ENCODE data around the gene GAS2. TPM values are rescaled to one million over a fixed set of nuclear protein-coding genes. Genes with fewer than 3 reads are reported as not detected.

Gene GAS2
- total and polyA plus RNA-seq, 9 of the 15 experiments (the other 6 are each of a cell fraction or from before 2014, with no cell fraction given) = 0.77 to 1.9 (median 1.1) TPM

GRCh38 chr11:22711071-22711770 lies 44.8 kb downstream of the GAS2 start (continued):
- no peak for TF ChIP-seq BRCA1 (IDR thresholded peaks at IDR 0.05)
- TF ChIP-seq BRCA1 (CRISPR knock-in tag; IDR thresholded peaks at IDR 0.05) = no peak
- no peak for TF ChIP-seq ZZZ3 (IDR thresholded peaks at IDR 0.05)

- no TSS peak for BruUV-seq (replicated peaks)
- H3K9ac ChIP-seq (ENCODE audit: insufficient read depth in 1 of 2, low read depth in 2 of 2, low read length in 2 of 2) = no peak overlapping the region
- no peak overlapping the region for H3K4me2 ChIP-seq (ENCODE audit: insufficient read depth, low read length)
- in situ Hi-C loops (cut with MboI) (no loop called here), intact Hi-C loops (cut with micrococcal nuclease) (no loop called here)
- H3K79me2 ChIP-seq (ENCODE audit: control insufficient read depth, insufficient read depth, low read length) = no peaks in the 10 kb centered on the region
- no peaks in the 10 kb centered on the region for H3K9me1 ChIP-seq (ENCODE audit: control insufficient read depth, insufficient read depth, low read length)
- ChIA-PET POLR2A (no interaction called here), CTCF (ENCODE audit: low intra/inter-chr PET ratio) (no interaction called here)
- H2AFZ ChIP-seq (ENCODE audit: low read depth, low read length) = no peak overlapping the region
- DNase-seq (ENCODE audit: extremely low read depth in 1 of 4, low spot score in 3 of 4) (no peak), ATAC-seq (no peak), FAIRE-seq (no peak)
- H3K4me1 ChIP-seq (replicated peaks in 1 of 2; ENCODE audit: control insufficient read depth in 2 of 2, insufficient read depth in 2 of 2, low read length in 2 of 2) = no peaks in the 10 kb centered on the region
- WGBS (ENCODE audit: insufficient coverage, low coverage, missing lambda C conversion rate) = 0% methylated on average over 1 of the region's 1 CpG
- H3K4me3 ChIP-seq = no peak overlapping the region
- no peaks in the 10 kb centered on the region for H3K9me3 ChIP-seq (replicated peaks; ENCODE audit: control insufficient read depth, insufficient read depth, low read depth, low read length)
- H3K27me3 ChIP-seq (ENCODE audit: control insufficient read depth in 2 of 2, insufficient read depth in 2 of 2, low read length in 2 of 2) = no peaks in the 10 kb centered on the region
- TF ChIP-seq NFIC (IDR thresholded peaks at IDR 0.05) (peak; percentile 28), ARID3B (CRISPR knock-in tag; IDR thresholded peaks at IDR 0.05; ENCODE audit: borderline replicate concordance) (no peak)
- no peaks in the 10 kb centered on the region for H4K20me1 ChIP-seq (replicated peaks; ENCODE audit: control insufficient read depth, insufficient read depth, low read length)
- no peaks in the 10 kb centered on the region for H3K36me3 ChIP-seq (ENCODE audit: control insufficient read depth, insufficient read depth, low read length)
- H3K27ac ChIP-seq (ENCODE audit: extremely low read depth, low read depth, low read length) = no peak overlapping the region
Measured at GRCh38 chr11:22711880-22712279, 45.5 kb downstream of the GAS2 start.

Data from K562 (cell line).